ENCODE measurements around the gene ADPRHL1. TPM values are rescaled to one million over a fixed set of nuclear protein-coding genes. Genes with fewer than 3 reads are reported as not detected.

ADPRHL1 gene
- total and polyA plus RNA-seq, 2 donors (not counting 1 experiment from before 2014, with no cell fraction given), result 0.59 to 1.5 TPM

- H3K79me2 ChIP-seq (ENCODE audit: control insufficient read depth, insufficient read depth, low read length), result peaks cover 78% of the 10 kb centered on the region
- peak overlapping the region; percentile 62 to 89 (median 86) for H3K4me3 ChIP-seq (replicated peaks in 1 of 4; ENCODE audit: control extremely low read depth in 1 of 4, insufficient read depth in 1 of 4, low read depth in 3 of 4, low read length in 4 of 4)
- peak overlapping the region; percentile 9 for H2AFZ ChIP-seq (ENCODE audit: low read length)
- peaks cover 4% of the 10 kb centered on the region for H4K20me1 ChIP-seq (ENCODE audit: control insufficient read depth, extremely low read depth, insufficient read depth, low read length)
- H3K4me1 ChIP-seq (ENCODE audit: control insufficient read depth, extremely low read depth, insufficient read depth, low read length), result peaks cover 18% of the 10 kb centered on the region
- no peaks in the 10 kb centered on the region for H3K27me3 ChIP-seq (ENCODE audit: control insufficient read depth, insufficient read depth, low read length)
- H3K4me2 ChIP-seq (ENCODE audit: extremely low read depth, insufficient read depth, low read length), result peak overlapping the region; percentile 98
- peak; percentile 44 to 48 for DNase-seq (ENCODE audit: low read depth in 2 of 2)
- H3K9me3 ChIP-seq (ENCODE audit: control insufficient read depth, insufficient read depth, low read depth, low read length), result no peaks in the 10 kb centered on the region
- H3K36me3 ChIP-seq (ENCODE audit: control insufficient read depth, insufficient read depth, low read length), result peaks cover 4% of the 10 kb centered on the region
- TF ChIP-seq CTCF (conservative IDR thresholded peaks at IDR 0.05 in 1 of 2, IDR thresholded peaks at IDR 0.05 in 1 of 2; ENCODE audit: low read depth in 1 of 2, low read length in 2 of 2) (no peak), EZH2 (IDR thresholded peaks at IDR 0.05; ENCODE audit: low read length, missing control alignments) (no peak)
- H3K27ac ChIP-seq (ENCODE audit: insufficient read depth, low read length), result peak overlapping the region; percentile 42
- H3K9ac ChIP-seq (ENCODE audit: insufficient read depth, low read length), result peak overlapping the region; percentile 67
Observed at GRCh38 chr13:113489549-113490495, 36.5 kb upstream of the ADPRHL1 start.

- Histone ChIP-seq H3K36me3 (ENCODE audit: control insufficient read depth, insufficient read depth, low read length) (peaks cover 3% of the 10 kb centered on the region), H3K27ac (ENCODE audit: insufficient read depth, low read length) (peak overlapping the region; percentile 42)
Observed at GRCh38 chr13:113489171-113489548, 35.9 kb upstream of the ADPRHL1 start.

More at GRCh38 chr13:113489171-113489548, 35.9 kb upstream of the ADPRHL1 start:
- H2AFZ ChIP-seq (ENCODE audit: low read length), result no peak overlapping the region
- H4K20me1 ChIP-seq (ENCODE audit: control insufficient read depth, extremely low read depth, insufficient read depth, low read length), result peaks cover 4% of the 10 kb centered on the region
- no peaks in the 10 kb centered on the region for H3K9me3 ChIP-seq (ENCODE audit: control insufficient read depth, insufficient read depth, low read depth, low read length)
- H3K4me3 ChIP-seq (replicated peaks in 1 of 4; ENCODE audit: control extremely low read depth in 1 of 4, insufficient read depth in 1 of 4, low read depth in 3 of 4, low read length in 4 of 4), result peak overlapping the region; percentile 62 to 89 (median 86)
- peaks cover 73% of the 10 kb centered on the region for H3K79me2 ChIP-seq (ENCODE audit: control insufficient read depth, insufficient read depth, low read length)
- DNase-seq (ENCODE audit: low read depth in 2 of 2), result peak in 1 of 2 donors; percentile 29
- H3K4me2 ChIP-seq (ENCODE audit: extremely low read depth, insufficient read depth, low read length), result peak overlapping the region; percentile 98
- peak in 1 of 2 donors; percentile 1 for TF ChIP-seq CTCF (conservative IDR thresholded peaks at IDR 0.05 in 1 of 2, IDR thresholded peaks at IDR 0.05 in 1 of 2; ENCODE audit: low read depth in 1 of 2, low read length in 2 of 2)
- no peak for TF ChIP-seq EZH2 (IDR thresholded peaks at IDR 0.05; ENCODE audit: low read length, missing control alignments)
- peak overlapping the region; percentile 25 for H3K9ac ChIP-seq (ENCODE audit: insufficient read depth, low read length)
- peaks cover 17% of the 10 kb centered on the region for H3K4me1 ChIP-seq (ENCODE audit: control insufficient read depth, extremely low read depth, insufficient read depth, low read length)
- H3K27me3 ChIP-seq (ENCODE audit: control insufficient read depth, insufficient read depth, low read length), result no peaks in the 10 kb centered on the region

Data from fibroblast of lung (primary cell).